Neural progenitor cell (in vitro differentiated cells): ENCODE results near the gene PPP1CA. TPM values are rescaled to one million over a fixed set of nuclear protein-coding genes. Genes with fewer than 3 reads are reported as not detected.
A peak's percentile ranks its signal among the peaks of the same experiment; 100 is the strongest.

Experiments used
- DNase-seq: peaks from one replicate; pipeline ENCODE4 v3.0.0-alpha.2; 2016; ENCODE audit warnings: low spot score
- H2AFZ ChIP-seq: fragments of 200-600 bp; sonication (generic); replicated peaks from 2 replicates; pipeline ENCODE4 v1.6.1; 2016; ENCODE audit warnings: antibody characterized with exemption
- H3F3A ChIP-seq: fragments of 200-600 bp; sonication (generic); 2 replicates; pipeline ENCODE4 v1.6.1; 2016; ENCODE audit warnings: antibody characterized with exemption, low read depth
- H3K27ac ChIP-seq: fragments of 200-600 bp; sonication (generic); 2 replicates; pipeline ENCODE4 v1.5.1; 2016; ENCODE audit warnings: mild to moderate bottlenecking
- H3K27me3 ChIP-seq: fragments of 200-600 bp; sonication (generic); 2 replicates; pipeline ENCODE4 v1.6.1; 2016; ENCODE audit warnings: mild to moderate bottlenecking, moderate library complexity
- H3K36me3 ChIP-seq: fragments of 200-600 bp; sonication (generic); 2 replicates; pipeline ENCODE4 v1.5.1; 2016
- H3K4me1 ChIP-seq: fragments of 200-600 bp; sonication (generic); 2 replicates; pipeline ENCODE4 v1.6.1; 2016; ENCODE audit warnings: mixed run types
- H3K4me2 ChIP-seq: fragments of 200-600 bp; sonication (generic); 2 replicates; pipeline ENCODE4 v1.6.1; 2016
- H3K4me3 ChIP-seq: fragments of 200-600 bp; sonication (generic); 2 replicates; pipeline ENCODE4 v1.5.1; 2016
- H3K79me2 ChIP-seq: fragments of 200-600 bp; sonication (generic); 2 replicates; pipeline ENCODE4 v1.6.1; 2016; ENCODE audit warnings: low read depth
- H3K9ac ChIP-seq: fragments of 200-600 bp; sonication (generic); 2 replicates; pipeline ENCODE4 v1.6.1; 2016
- H3K9me3 ChIP-seq: fragments of 200-600 bp; sonication (generic); 2 replicates; pipeline ENCODE4 v1.5.1; 2016; ENCODE audit warnings: low read depth
- H4K20me1 ChIP-seq: fragments of 200-600 bp; sonication (generic); 2 replicates; pipeline ENCODE4 v1.6.1; 2016; ENCODE audit warnings: low read depth
- H3K27ac Mint-ChIP-seq: 3 replicates; pipeline ENCODE4 v1.8.0; 2021; ENCODE audit warnings: mixed read lengths
- H3K27me3 Mint-ChIP-seq: 2 replicates; pipeline ENCODE4 v1.8.0; 2022; ENCODE audit warnings: low read depth, mild to moderate bottlenecking, inconsistent platforms, moderate library complexity, mixed read lengths; ENCODE audit not compliant: insufficient read depth
- H3K36me3 Mint-ChIP-seq: 3 replicates; pipeline ENCODE4 v1.8.0; 2021; ENCODE audit warnings: mixed read lengths
- H3K4me1 Mint-ChIP-seq: 3 replicates; pipeline ENCODE4 v1.8.0; 2021; ENCODE audit warnings: mixed read lengths
- H3K4me3 Mint-ChIP-seq: 3 replicates; pipeline ENCODE4 v1.8.0; 2021; ENCODE audit warnings: mild to moderate bottlenecking, moderate library complexity, mixed read lengths
- H3K9me3 Mint-ChIP-seq: 3 replicates; pipeline ENCODE4 v1.8.0; 2020; ENCODE audit warnings: mixed read lengths
- EZH2 ChIP-seq: fragments of 200-600 bp; sonication (generic); IDR thresholded peaks from 2 replicates; pipeline ENCODE4 v1.6.1; 2017; ENCODE audit warnings: antibody characterized with exemption, mild to moderate bottlenecking, moderate library complexity
- EZH2phosphoT487 ChIP-seq: fragments of 200-600 bp; sonication (generic); IDR thresholded peaks from 2 replicates; pipeline ENCODE4 v1.6.1; 2017; ENCODE audit warnings: antibody characterized with exemption
- total RNA-seq: library from RNA; depleted of rRNA; stranded (reverse); fragments of >200 nt; gene quantifications from 2 replicates; pipeline ENCODE4 v1.2.3, GENCODE V29; 2015; ENCODE audit warnings: low replicate concordance
- TF ChIP-seq, protein P1 (sequence below): fragments of 200-600 bp; sonication (generic); IDR thresholded peaks from 2 replicates; pipeline ENCODE4 v1.5.1; 2017; ENCODE audit warnings: antibody characterized with exemption, mild to moderate bottlenecking

PPP1CA gene
- total RNA-seq, 1 donor from 2014 or later, result 102 TPM

DNA sequence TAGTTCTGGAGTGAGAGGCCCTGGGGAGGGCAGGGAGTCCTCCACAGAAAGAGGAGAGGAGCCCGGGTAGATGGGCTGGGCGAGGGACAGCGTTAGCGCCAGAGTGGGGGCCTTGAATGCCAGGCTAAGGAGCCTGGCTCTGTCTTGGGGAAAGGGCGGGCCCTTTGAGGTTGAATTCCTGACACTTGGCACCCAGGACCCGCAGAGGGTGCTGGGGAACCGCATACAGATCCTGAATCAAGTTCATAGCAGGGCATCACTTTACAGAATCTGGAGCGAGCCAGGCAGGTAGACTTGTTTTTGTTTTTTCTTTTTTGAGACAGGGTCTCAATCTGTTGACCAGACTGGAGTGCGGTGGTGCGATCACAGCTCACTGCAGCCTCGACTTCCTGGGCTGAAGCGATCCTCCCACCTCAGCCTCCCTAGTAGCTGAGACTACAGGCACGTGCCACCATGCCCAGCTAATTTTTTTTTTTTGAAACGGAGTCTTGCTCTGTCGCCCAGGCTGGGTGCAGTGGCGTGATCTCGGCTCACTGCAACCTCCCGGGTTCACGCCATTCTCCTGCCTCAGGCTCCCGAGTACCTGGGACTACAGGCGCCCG is 19.9 kb upstream of the PPP1CA start:
- H3K27me3 Mint-ChIP-seq, result peaks cover 18% of the 10 kb centered on the region

DNA sequence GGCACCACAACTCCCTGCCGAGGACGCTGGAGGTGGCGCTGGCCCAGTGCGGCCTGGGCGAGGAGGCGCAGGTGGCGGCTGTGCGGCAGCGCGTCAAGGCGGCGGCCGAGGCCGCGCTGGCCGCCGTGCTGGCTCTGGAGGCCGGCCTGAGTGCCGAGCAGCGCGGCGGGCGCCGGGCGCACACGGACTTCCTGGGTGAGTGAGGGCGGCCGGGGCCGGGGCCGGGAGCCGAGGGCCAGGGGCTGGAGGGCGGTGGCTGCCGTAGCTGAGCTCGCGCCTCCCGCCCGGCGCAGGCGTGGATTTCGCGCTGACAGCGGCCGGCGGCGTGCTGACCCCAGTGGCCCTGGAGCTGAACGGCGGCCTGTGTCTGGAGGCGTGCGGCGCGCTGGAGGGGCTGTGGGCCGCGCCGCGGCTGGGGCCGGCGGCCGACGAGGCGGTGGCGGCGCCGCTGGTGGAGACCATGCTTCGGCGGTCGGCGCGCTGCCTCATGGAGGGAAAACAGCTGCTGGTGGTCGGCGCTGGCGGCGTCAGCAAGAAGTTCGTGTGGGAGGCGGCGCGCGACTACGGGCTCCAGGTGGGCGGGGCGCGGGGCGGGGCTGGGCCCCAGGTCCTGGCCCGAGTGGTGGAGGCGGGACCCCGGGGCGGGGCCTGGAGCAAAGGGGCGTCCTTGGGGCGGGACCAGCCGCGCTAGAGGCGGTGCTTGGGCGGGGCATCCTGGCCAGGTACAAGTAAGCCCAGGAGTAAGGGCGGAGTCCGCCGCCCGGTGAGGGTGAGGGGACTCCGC is 19.2 kb upstream of the PPP1CA start:
- H3K9ac ChIP-seq, result no peak overlapping the region
- no peaks in the 10 kb centered on the region for H3K79me2 ChIP-seq
- H2AFZ ChIP-seq, result peak overlapping the region; percentile 20
- Mint-ChIP-seq H3K36me3 (no peaks in the 10 kb centered on the region), H3K4me3 (peak overlapping the region; percentile 81), H3K27me3 (peaks cover 21% of the 10 kb centered on the region), H3K4me1 (peaks cover 30% of the 10 kb centered on the region), H3K27ac (no peak overlapping the region), H3K9me3 (no peaks in the 10 kb centered on the region)
- TF ChIP-seq EZH2, result no peak
- TF ChIP-seq EZH2phosphoT487, result no peak
- TF ChIP-seq, protein P1, sequence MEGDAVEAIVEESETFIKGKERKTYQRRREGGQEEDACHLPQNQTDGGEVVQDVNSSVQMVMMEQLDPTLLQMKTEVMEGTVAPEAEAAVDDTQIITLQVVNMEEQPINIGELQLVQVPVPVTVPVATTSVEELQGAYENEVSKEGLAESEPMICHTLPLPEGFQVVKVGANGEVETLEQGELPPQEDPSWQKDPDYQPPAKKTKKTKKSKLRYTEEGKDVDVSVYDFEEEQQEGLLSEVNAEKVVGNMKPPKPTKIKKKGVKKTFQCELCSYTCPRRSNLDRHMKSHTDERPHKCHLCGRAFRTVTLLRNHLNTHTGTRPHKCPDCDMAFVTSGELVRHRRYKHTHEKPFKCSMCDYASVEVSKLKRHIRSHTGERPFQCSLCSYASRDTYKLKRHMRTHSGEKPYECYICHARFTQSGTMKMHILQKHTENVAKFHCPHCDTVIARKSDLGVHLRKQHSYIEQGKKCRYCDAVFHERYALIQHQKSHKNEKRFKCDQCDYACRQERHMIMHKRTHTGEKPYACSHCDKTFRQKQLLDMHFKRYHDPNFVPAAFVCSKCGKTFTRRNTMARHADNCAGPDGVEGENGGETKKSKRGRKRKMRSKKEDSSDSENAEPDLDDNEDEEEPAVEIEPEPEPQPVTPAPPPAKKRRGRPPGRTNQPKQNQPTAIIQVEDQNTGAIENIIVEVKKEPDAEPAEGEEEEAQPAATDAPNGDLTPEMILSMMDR, result no peak
- peaks cover 35% of the 10 kb centered on the region for H3K27me3 ChIP-seq
- H3K4me2 ChIP-seq, result peak overlapping the region; percentile 86
- peaks cover 11% of the 10 kb centered on the region for H3F3A ChIP-seq
- H3K36me3 ChIP-seq, result no peaks in the 10 kb centered on the region
- no peaks in the 10 kb centered on the region for H3K9me3 ChIP-seq
- H3K4me3 ChIP-seq, result peak overlapping the region; percentile 50
- no peak overlapping the region for H3K27ac ChIP-seq
- peak; percentile 97 for DNase-seq
- H3K4me1 ChIP-seq, result peaks cover 5% of the 10 kb centered on the region
- no peaks in the 10 kb centered on the region for H4K20me1 ChIP-seq

More for the DNA sequence above, 19.9 kb upstream of the PPP1CA start:
- Histone ChIP-seq H4K20me1 (no peaks in the 10 kb centered on the region), H3K27me3 (peaks cover 28% of the 10 kb centered on the region), H3K4me2 (no peak overlapping the region), H3K9ac (no peak overlapping the region), H3F3A (peaks cover 4% of the 10 kb centered on the region), H3K4me3 (no peak overlapping the region), H3K9me3 (no peaks in the 10 kb centered on the region), H3K4me1 (peaks cover 5% of the 10 kb centered on the region), H3K27ac (no peak overlapping the region), H3K79me2 (no peaks in the 10 kb centered on the region), H3K36me3 (no peaks in the 10 kb centered on the region), H2AFZ (no peak overlapping the region)
- no peak for DNase-seq
- TF ChIP-seq, protein P1, result no peak
- no peak for TF ChIP-seq EZH2phosphoT487
- no peak for TF ChIP-seq EZH2
- peak overlapping the region; percentile 81 for H3K4me3 Mint-ChIP-seq
- H3K9me3 Mint-ChIP-seq, result no peaks in the 10 kb centered on the region
- H3K36me3 Mint-ChIP-seq, result no peaks in the 10 kb centered on the region
- H3K27ac Mint-ChIP-seq, result no peak overlapping the region
- H3K4me1 Mint-ChIP-seq, result peaks cover 25% of the 10 kb centered on the region

DNA sequence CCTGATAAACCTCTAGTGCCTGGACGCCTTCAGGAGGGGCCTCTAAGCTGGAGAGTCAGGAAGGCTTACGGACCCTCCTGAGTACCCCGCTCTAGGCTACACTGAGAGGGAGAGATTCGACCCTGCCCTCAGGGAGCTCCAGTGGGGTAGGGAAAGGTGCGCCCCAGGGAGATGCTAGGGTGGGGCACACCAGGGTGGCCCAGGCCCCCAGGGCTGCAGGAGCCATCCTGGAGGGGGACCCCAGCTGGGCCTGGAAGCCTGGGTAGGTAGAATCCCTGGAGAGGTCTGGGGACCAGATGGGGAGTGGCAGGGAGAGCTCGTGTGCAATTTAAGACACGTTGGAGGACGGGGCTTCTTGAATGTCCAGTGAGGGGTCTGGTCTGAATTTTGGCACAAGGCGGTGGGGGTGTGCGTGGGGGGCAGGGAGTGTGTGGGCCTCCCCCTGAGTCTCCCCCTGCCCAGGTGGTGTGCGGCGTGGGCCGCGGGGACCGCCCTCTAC is 18.5 kb upstream of the PPP1CA start:
- Histone ChIP-seq H3K4me3 (peak overlapping the region; percentile 50), H4K20me1 (no peaks in the 10 kb centered on the region), H3K9ac (no peak overlapping the region), H3K79me2 (no peaks in the 10 kb centered on the region), H3K27ac (no peak overlapping the region), H2AFZ (peak overlapping the region; percentile 20), H3K9me3 (no peaks in the 10 kb centered on the region), H3K4me2 (peak overlapping the region; percentile 86), H3K27me3 (peaks cover 41% of the 10 kb centered on the region), H3K36me3 (no peaks in the 10 kb centered on the region), H3K4me1 (peaks cover 5% of the 10 kb centered on the region), H3F3A (peaks cover 13% of the 10 kb centered on the region)
- Mint-ChIP-seq H3K36me3 (no peaks in the 10 kb centered on the region), H3K4me3 (peak overlapping the region; percentile 81), H3K27me3 (peaks cover 20% of the 10 kb centered on the region), H3K27ac (no peak overlapping the region), H3K4me1 (peaks cover 30% of the 10 kb centered on the region), H3K9me3 (no peaks in the 10 kb centered on the region)
- TF ChIP-seq, protein P1, result no peak
- no peak for DNase-seq
